ENCODE results near the gene RNF217.

Gene RNF217

DNA sequence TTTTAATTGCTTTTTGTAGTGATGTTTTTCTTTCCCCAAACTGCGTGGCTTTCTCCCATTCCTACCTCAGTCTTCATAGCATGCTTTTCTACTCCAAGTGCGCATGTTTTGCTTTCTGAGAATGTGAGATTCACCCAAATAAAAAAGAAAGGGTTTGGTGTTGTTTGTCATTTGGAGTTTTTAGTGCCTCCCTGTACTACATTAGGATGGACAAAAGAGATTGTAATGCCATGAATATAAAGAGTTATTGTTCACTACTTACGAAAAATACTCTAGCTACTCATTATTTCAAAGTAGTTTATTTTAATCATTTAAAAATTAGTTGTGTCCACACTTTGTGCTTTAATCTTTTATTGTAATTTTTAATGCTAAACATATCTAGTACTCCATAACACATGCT lies 81.8 kb downstream of the RNF217 start:
- TF ChIP-seq, protein P1, sequence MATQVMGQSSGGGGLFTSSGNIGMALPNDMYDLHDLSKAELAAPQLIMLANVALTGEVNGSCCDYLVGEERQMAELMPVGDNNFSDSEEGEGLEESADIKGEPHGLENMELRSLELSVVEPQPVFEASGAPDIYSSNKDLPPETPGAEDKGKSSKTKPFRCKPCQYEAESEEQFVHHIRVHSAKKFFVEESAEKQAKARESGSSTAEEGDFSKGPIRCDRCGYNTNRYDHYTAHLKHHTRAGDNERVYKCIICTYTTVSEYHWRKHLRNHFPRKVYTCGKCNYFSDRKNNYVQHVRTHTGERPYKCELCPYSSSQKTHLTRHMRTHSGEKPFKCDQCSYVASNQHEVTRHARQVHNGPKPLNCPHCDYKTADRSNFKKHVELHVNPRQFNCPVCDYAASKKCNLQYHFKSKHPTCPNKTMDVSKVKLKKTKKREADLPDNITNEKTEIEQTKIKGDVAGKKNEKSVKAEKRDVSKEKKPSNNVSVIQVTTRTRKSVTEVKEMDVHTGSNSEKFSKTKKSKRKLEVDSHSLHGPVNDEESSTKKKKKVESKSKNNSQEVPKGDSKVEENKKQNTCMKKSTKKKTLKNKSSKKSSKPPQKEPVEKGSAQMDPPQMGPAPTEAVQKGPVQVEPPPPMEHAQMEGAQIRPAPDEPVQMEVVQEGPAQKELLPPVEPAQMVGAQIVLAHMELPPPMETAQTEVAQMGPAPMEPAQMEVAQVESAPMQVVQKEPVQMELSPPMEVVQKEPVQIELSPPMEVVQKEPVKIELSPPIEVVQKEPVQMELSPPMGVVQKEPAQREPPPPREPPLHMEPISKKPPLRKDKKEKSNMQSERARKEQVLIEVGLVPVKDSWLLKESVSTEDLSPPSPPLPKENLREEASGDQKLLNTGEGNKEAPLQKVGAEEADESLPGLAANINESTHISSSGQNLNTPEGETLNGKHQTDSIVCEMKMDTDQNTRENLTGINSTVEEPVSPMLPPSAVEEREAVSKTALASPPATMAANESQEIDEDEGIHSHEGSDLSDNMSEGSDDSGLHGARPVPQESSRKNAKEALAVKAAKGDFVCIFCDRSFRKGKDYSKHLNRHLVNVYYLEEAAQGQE (IDR thresholded peaks at IDR 0.05; ENCODE audit: insufficient replicate concordance, low read depth) = no peak
- TF ChIP-seq, protein P2, sequence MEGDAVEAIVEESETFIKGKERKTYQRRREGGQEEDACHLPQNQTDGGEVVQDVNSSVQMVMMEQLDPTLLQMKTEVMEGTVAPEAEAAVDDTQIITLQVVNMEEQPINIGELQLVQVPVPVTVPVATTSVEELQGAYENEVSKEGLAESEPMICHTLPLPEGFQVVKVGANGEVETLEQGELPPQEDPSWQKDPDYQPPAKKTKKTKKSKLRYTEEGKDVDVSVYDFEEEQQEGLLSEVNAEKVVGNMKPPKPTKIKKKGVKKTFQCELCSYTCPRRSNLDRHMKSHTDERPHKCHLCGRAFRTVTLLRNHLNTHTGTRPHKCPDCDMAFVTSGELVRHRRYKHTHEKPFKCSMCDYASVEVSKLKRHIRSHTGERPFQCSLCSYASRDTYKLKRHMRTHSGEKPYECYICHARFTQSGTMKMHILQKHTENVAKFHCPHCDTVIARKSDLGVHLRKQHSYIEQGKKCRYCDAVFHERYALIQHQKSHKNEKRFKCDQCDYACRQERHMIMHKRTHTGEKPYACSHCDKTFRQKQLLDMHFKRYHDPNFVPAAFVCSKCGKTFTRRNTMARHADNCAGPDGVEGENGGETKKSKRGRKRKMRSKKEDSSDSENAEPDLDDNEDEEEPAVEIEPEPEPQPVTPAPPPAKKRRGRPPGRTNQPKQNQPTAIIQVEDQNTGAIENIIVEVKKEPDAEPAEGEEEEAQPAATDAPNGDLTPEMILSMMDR (IDR thresholded peaks at IDR 0.05; ENCODE audit: insufficient read depth, low read length) = no peak
- TF ChIP-seq SPI1 (IDR thresholded peaks at IDR 0.05; ENCODE audit: borderline replicate concordance, low read depth) (no peak), GABPA (IDR thresholded peaks at IDR 0.05; ENCODE audit: low read depth) (no peak), POLR2AphosphoS5 (IDR thresholded peaks at IDR 0.05; ENCODE audit: low read depth) (no peak)
- H3K4me3 ChIP-seq (replicated peaks; ENCODE audit: insufficient read depth, low read length) = no peak overlapping the region
- DNase-seq (ENCODE audit: low read depth in 1 of 2, low spot score in 1 of 2) = no peak

DNA sequence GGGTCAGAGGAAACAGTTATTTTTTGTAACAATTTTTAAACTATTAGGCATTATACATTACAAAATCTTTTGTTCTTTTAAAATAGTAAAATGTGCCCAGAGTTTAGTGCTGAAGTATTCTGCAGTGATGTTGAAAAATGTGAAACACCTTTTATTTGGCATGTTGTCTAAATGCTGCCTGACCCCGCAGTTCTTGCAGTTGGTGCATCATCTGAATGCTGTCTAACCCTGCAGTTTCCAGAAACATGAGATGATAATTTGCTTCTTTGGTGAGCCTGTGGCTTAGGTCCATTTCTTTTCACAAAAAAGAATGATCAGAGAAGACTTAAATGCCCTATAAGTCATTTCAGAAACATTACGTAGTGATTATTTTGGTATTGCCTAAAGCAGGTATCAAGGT lies 82.4 kb downstream of the RNF217 start:
- DNase-seq (ENCODE audit: low read depth in 1 of 2, low spot score in 1 of 2) = no peak
- TF ChIP-seq POLR2AphosphoS5 (IDR thresholded peaks at IDR 0.05; ENCODE audit: low read depth) (no peak), GABPA (IDR thresholded peaks at IDR 0.05; ENCODE audit: low read depth) (no peak), SPI1 (IDR thresholded peaks at IDR 0.05; ENCODE audit: borderline replicate concordance, low read depth) (no peak)
- TF ChIP-seq, protein P1 (IDR thresholded peaks at IDR 0.05; ENCODE audit: insufficient replicate concordance, low read depth) = no peak
- TF ChIP-seq, protein P2 (IDR thresholded peaks at IDR 0.05; ENCODE audit: insufficient read depth, low read length) = no peak
- no peak overlapping the region for H3K4me3 ChIP-seq (replicated peaks; ENCODE audit: insufficient read depth, low read length)
- H3K27me3 ChIP-seq (ENCODE audit: insufficient read depth, poor library complexity, severe bottlenecking) = no peaks in the 10 kb centered on the region
- no peak overlapping the region for H3K27ac ChIP-seq (replicated peaks)

More for the DNA sequence above, 81.8 kb downstream of the RNF217 start:
- Histone ChIP-seq H3K27me3 (ENCODE audit: insufficient read depth, poor library complexity, severe bottlenecking) (no peaks in the 10 kb centered on the region), H3K27ac (replicated peaks) (no peak overlapping the region)

DNA sequence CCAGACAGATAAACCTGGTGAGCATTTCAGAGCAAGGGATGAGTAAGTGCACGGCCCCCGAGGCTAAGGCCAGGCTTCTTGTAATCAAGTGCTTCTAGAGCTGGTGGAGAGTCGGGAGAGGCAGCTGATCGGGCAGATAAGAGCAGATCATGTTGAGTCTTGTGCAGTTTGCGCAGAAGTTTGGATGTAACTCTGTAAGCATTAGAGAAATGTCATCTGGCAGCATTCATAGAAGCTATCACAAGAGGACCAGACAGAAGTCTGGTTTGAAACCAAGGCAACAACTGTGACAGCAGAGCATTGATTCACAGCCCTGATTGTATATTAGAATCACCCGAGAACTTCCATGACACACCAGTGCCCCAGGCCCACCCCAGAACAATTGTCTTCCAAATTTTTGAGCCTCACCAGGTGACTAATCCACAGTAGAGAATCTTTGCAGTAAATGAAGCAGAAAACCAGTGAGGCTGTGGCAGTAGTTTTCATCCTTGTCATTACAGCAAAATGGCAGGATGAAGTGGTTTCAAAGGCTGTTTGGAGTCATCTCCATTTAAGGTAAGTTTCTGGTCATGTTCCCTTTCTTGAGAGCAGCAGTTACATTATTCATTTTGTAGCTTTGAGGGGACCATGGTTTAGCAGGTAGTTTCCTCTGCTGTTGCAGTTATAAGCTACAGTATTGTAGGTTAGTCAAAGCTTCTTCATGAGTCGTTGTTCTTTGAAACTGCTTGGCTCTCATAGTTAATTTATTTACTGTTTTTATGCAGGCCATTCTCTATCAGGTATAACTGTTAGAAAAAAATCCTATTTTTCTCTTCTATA lies 84.1 kb downstream of the RNF217 start:
- no peaks in the 10 kb centered on the region for H3K27me3 ChIP-seq (ENCODE audit: insufficient read depth, poor library complexity, severe bottlenecking)
- no peak overlapping the region for H3K4me3 ChIP-seq (replicated peaks; ENCODE audit: insufficient read depth, low read length)
- no peak overlapping the region for H3K27ac ChIP-seq (replicated peaks)
- TF ChIP-seq GABPA (IDR thresholded peaks at IDR 0.05; ENCODE audit: low read depth) (no peak), SPI1 (IDR thresholded peaks at IDR 0.05; ENCODE audit: borderline replicate concordance, low read depth) (no peak), POLR2AphosphoS5 (IDR thresholded peaks at IDR 0.05; ENCODE audit: low read depth) (no peak)
- TF ChIP-seq, protein P1 (IDR thresholded peaks at IDR 0.05; ENCODE audit: insufficient replicate concordance, low read depth) = no peak
- TF ChIP-seq, protein P2 (IDR thresholded peaks at IDR 0.05; ENCODE audit: insufficient read depth, low read length) = no peak
- no peak for DNase-seq (ENCODE audit: low read depth in 1 of 2, low spot score in 1 of 2)
